Measurements from ENCODE around the gene ERC2.

The ERC2 gene

GRCh38 chr3:56121716-56122115, 346.6 kb downstream of the ERC2 start:
- Histone ChIP-seq H3K9me3 (ENCODE audit: insufficient read depth, low read length) (no peaks in the 10 kb centered on the region), H3K4me2 (ENCODE audit: low read depth, low read length, poor library complexity, severe bottlenecking) (no peak overlapping the region), H3K36me3 (ENCODE audit: low read length) (no peaks in the 10 kb centered on the region), H3F3A (ENCODE audit: insufficient read depth) (no peaks in the 10 kb centered on the region), H3K9me2 (replicated peaks; ENCODE audit: insufficient read depth, low read length) (no peaks in the 10 kb centered on the region), H3K27ac (ENCODE audit: low read depth, low read length) (no peak overlapping the region), H3K9ac (ENCODE audit: low read length) (no peak overlapping the region), H3K27me3 (ENCODE audit: low read length) (no peaks in the 10 kb centered on the region), H2AFZ (ENCODE audit: low read depth, low read length, severe bottlenecking) (no peak overlapping the region), H3K4me3 (ENCODE audit: insufficient read depth, low read length, poor library complexity, severe bottlenecking) (no peak overlapping the region), H3K79me2 (ENCODE audit: insufficient read depth, low read length) (no peaks in the 10 kb centered on the region), H4K20me1 (ENCODE audit: low read depth, low read length) (no peaks in the 10 kb centered on the region)
- TF ChIP-seq, protein P1, sequence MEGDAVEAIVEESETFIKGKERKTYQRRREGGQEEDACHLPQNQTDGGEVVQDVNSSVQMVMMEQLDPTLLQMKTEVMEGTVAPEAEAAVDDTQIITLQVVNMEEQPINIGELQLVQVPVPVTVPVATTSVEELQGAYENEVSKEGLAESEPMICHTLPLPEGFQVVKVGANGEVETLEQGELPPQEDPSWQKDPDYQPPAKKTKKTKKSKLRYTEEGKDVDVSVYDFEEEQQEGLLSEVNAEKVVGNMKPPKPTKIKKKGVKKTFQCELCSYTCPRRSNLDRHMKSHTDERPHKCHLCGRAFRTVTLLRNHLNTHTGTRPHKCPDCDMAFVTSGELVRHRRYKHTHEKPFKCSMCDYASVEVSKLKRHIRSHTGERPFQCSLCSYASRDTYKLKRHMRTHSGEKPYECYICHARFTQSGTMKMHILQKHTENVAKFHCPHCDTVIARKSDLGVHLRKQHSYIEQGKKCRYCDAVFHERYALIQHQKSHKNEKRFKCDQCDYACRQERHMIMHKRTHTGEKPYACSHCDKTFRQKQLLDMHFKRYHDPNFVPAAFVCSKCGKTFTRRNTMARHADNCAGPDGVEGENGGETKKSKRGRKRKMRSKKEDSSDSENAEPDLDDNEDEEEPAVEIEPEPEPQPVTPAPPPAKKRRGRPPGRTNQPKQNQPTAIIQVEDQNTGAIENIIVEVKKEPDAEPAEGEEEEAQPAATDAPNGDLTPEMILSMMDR (IDR thresholded peaks at IDR 0.05; ENCODE audit: insufficient read depth, low read length, poor library complexity, severe bottlenecking), result no peak
- TF ChIP-seq EZH2phosphoT487 (conservative IDR thresholded peaks at IDR 0.05; ENCODE audit: low read length), result no peak

DNA sequence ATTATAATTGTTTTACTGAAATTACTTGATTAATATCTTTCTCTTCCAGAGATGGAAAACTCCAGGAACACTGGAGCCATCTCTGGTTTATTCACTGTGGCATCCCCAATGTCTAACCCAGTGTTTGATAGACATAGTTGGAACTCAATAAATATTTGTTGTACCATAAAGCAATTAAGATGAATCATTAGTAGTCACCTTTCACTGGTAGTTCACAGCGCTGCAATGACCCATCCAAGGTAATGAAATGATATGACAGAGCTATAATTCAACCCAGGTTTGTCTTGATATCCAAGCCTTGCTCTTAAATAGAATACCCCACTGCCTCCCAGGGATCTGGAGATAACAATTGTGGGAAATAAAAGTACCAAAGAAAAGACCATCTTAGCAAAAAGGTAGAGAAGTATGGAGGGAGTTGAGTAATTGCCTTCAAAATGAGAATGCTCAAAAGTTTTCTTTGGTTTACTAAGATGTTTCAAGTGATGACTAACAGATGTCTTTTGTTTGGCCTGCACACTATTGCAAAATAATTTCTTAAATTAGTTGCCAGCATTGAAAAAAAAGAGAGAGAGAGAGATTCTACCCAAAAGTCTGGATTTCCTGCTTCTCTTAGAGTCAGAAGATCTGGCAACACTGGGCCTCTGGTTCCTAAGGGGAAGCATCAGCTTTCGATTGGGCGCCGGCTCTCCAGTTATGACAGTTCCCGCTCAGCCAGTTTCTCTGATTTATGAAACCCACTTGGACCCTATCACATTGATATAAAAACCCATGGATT, 348.5 kb downstream of the ERC2 start:
- no peak for TF ChIP-seq EZH2phosphoT487 (conservative IDR thresholded peaks at IDR 0.05; ENCODE audit: low read length)
- TF ChIP-seq, protein P1 (IDR thresholded peaks at IDR 0.05; ENCODE audit: insufficient read depth, low read length, poor library complexity, severe bottlenecking), result no peak

DNA sequence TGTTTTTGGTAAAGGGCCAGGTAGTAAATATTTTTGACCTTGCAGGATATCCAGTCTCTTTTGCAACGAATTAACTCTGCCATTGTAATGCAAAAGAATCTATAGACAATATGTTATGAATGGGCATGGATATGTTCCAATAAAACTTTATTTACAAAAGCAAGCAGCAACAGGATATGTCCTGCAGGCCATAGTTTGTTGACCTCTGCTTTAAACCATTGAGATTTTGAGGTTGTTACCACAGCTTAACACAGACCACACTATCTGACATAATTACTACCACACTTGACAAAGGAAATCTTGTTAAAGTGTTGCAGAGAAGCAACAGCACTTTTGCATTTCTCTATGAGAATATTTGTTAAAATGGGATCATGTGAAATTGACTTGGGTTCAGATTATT, 349.3 kb downstream of the ERC2 start:
- H3K36me3 ChIP-seq (ENCODE audit: low read length), result no peaks in the 10 kb centered on the region
- no peak overlapping the region for H3K27ac ChIP-seq (ENCODE audit: low read depth, low read length)
- no peak overlapping the region for H3K9ac ChIP-seq (ENCODE audit: low read length)

More for the DNA sequence above, 348.5 kb downstream of the ERC2 start:
- no peaks in the 10 kb centered on the region for H3F3A ChIP-seq (ENCODE audit: insufficient read depth)
- no peak overlapping the region for H3K4me2 ChIP-seq (ENCODE audit: low read depth, low read length, poor library complexity, severe bottlenecking)
- no peak overlapping the region for H3K4me3 ChIP-seq (ENCODE audit: insufficient read depth, low read length, poor library complexity, severe bottlenecking)
- no peaks in the 10 kb centered on the region for H4K20me1 ChIP-seq (ENCODE audit: low read depth, low read length)
- no peak overlapping the region for H3K9ac ChIP-seq (ENCODE audit: low read length)
- no peak overlapping the region for H2AFZ ChIP-seq (ENCODE audit: low read depth, low read length, severe bottlenecking)
- H3K9me3 ChIP-seq (ENCODE audit: insufficient read depth, low read length), result no peaks in the 10 kb centered on the region
- no peaks in the 10 kb centered on the region for H3K27me3 ChIP-seq (ENCODE audit: low read length)
- no peaks in the 10 kb centered on the region for H3K79me2 ChIP-seq (ENCODE audit: insufficient read depth, low read length)
- no peaks in the 10 kb centered on the region for H3K36me3 ChIP-seq (ENCODE audit: low read length)
- no peaks in the 10 kb centered on the region for H3K9me2 ChIP-seq (replicated peaks; ENCODE audit: insufficient read depth, low read length)
- no peak overlapping the region for H3K27ac ChIP-seq (ENCODE audit: low read depth, low read length)

More for the DNA sequence above, 349.3 kb downstream of the ERC2 start:
- H3K9me3 ChIP-seq (ENCODE audit: insufficient read depth, low read length), result no peaks in the 10 kb centered on the region
- no peaks in the 10 kb centered on the region for H3K27me3 ChIP-seq (ENCODE audit: low read length)
- no peaks in the 10 kb centered on the region for H3F3A ChIP-seq (ENCODE audit: insufficient read depth)
- no peak overlapping the region for H3K4me3 ChIP-seq (ENCODE audit: insufficient read depth, low read length, poor library complexity, severe bottlenecking)
- no peak for TF ChIP-seq EZH2phosphoT487 (conservative IDR thresholded peaks at IDR 0.05; ENCODE audit: low read length)
- TF ChIP-seq, protein P1 (IDR thresholded peaks at IDR 0.05; ENCODE audit: insufficient read depth, low read length, poor library complexity, severe bottlenecking), result no peak
- H2AFZ ChIP-seq (ENCODE audit: low read depth, low read length, severe bottlenecking), result no peak overlapping the region
- H3K9me2 ChIP-seq (replicated peaks; ENCODE audit: insufficient read depth, low read length), result no peaks in the 10 kb centered on the region
- H3K4me2 ChIP-seq (ENCODE audit: low read depth, low read length, poor library complexity, severe bottlenecking), result no peak overlapping the region
- no peaks in the 10 kb centered on the region for H3K79me2 ChIP-seq (ENCODE audit: insufficient read depth, low read length)
- H4K20me1 ChIP-seq (ENCODE audit: low read depth, low read length), result no peaks in the 10 kb centered on the region

All from SU-DHL-6 (cell line).